ENCODE results near the gene MPG. TPM values are rescaled to one million over a fixed set of nuclear protein-coding genes. Genes with fewer than 3 reads are reported as not detected.

Gene MPG
- total RNA-seq, 4 donors from 2014 or later = 22.3 to 63.2 (median 51.2) TPM

- H3K4me3 ChIP-seq = no peak overlapping the region
- no peaks in the 10 kb centered on the region for H3K27me3 ChIP-seq
- H3K4me1 ChIP-seq = peaks cover 3 to 26% (median 9%) of the 10 kb centered on the region in 4 donors
- 87 to 91% methylated on average over 8 to 15 of the region's 15 CpGs for WGBS, 2 donors (ENCODE audit: low coverage in 1 of 2)
- no peak overlapping the region for H3K27ac ChIP-seq
- TF ChIP-seq EP300 (IDR thresholded peaks at IDR 0.05; ENCODE audit: low read depth) (no peak), POLR2AphosphoS5 (IDR thresholded peaks at IDR 0.05) (no peak), POLR2A (IDR thresholded peaks at IDR 0.05) (no peak)
- TF ChIP-seq, protein P1, sequence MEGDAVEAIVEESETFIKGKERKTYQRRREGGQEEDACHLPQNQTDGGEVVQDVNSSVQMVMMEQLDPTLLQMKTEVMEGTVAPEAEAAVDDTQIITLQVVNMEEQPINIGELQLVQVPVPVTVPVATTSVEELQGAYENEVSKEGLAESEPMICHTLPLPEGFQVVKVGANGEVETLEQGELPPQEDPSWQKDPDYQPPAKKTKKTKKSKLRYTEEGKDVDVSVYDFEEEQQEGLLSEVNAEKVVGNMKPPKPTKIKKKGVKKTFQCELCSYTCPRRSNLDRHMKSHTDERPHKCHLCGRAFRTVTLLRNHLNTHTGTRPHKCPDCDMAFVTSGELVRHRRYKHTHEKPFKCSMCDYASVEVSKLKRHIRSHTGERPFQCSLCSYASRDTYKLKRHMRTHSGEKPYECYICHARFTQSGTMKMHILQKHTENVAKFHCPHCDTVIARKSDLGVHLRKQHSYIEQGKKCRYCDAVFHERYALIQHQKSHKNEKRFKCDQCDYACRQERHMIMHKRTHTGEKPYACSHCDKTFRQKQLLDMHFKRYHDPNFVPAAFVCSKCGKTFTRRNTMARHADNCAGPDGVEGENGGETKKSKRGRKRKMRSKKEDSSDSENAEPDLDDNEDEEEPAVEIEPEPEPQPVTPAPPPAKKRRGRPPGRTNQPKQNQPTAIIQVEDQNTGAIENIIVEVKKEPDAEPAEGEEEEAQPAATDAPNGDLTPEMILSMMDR (IDR thresholded peaks at IDR 0.05) = no peak
- in situ Hi-C loops (cut with MboI; ENCODE audit: low pct_ligation_motif_present in 1 of 4, low pct_unique_long_range_greater_than_20kb in 1 of 4, low sequenced_read_pairs in 3 of 4) = no loop called here
- no peak for DNase-seq
- H3K36me3 ChIP-seq = peaks cover 0 to 14% (median 0%) of the 10 kb centered on the region in 4 donors
- H3K9me3 ChIP-seq = no peaks in the 10 kb centered on the region
- intact Hi-C loops (cut with DNase I; ENCODE audit: low total_unique reads) = no loop called here
These were observed 27.0 kb upstream of the MPG start for GRCh38 chr16:50769-51591.

DNA sequence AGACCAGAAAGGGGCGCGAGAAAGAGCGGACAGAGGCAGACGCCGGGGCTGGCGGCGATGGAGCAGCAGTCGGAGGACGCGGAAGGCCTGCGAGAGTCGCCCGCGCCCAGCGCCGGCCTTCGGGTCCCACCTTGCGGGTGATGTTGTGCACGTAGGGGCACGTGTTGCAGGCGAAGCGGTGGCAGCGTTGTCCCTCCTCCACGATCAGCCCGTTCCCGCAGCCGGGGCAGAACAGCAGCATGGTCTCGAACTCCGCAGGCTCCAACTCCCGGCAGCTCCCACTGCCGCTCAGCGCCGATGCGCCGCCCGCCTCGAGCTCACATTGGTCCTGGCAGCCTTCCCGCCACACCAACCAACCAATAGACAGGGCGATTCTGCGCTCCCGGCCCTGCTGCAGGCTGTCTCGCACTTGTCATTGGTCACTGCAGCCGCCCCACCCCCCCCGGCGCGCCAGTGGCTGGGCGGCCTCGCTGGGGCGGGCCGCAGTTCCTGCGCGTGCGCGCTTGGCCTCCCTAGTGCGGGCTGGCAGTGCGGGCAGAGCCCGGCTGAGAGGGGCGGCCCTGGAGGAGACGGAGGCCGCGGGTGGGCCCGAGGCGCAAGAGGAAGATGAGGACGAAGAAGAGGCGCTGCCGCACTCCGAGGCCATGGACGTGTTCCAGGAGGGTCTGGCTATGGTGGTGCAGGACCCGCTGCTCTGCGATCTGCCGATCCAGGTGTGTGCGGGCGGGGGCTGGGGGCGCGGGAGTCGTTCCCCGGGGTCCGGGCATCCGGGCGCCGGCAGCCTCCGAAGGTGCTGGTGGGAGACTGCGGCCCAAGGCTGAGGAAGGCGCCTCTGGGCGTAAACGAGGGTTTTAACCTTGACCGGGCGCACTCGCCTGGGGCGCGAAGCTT, 24.4 kb upstream of the MPG start, which contains the start of the genes POLR3K and SNRNP25:
TSS of gene POLR3K (minus strand) at position 263 of the 891 bp plus-strand sequence. CDS start at position 241, 22 bp downstream.
TSS of gene SNRNP25 (plus strand) at position 483 of the 891 bp plus-strand sequence. CDS start at position 672, 189 bp downstream.
- DNase-seq = peak; percentile 99
- 0% methylated on average over 76 of the region's 91 CpGs; no CpG with 5 or more reads in 1 of the 2 donors for WGBS, 2 donors (ENCODE audit: low coverage in 1 of 2)
- no peaks in the 10 kb centered on the region for H3K27me3 ChIP-seq
- peak within 1 kb of the TSS; percentile 67 to 94 (median 79) for H3K4me3 ChIP-seq
- H3K27ac ChIP-seq = peak within 1 kb of the TSS; percentile 80 to 94 (median 88)
- no peaks in the 10 kb centered on the region for H3K9me3 ChIP-seq
- in situ Hi-C loops (cut with MboI; ENCODE audit: low pct_ligation_motif_present in 1 of 4, low pct_unique_long_range_greater_than_20kb in 1 of 4, low sequenced_read_pairs in 3 of 4) (no loop called here), intact Hi-C loops (cut with DNase I; ENCODE audit: low total_unique reads) (no loop called here)
- H3K4me1 ChIP-seq = peaks cover 3 to 26% (median 9%) of the 10 kb centered on the region in 4 donors
- peaks cover 0 to 12% (median 3%) of the 10 kb centered on the region in 4 donors for H3K36me3 ChIP-seq
- TF ChIP-seq, protein P1 (IDR thresholded peaks at IDR 0.05) = no peak
- TF ChIP-seq POLR2A (IDR thresholded peaks at IDR 0.05) (peak; percentile 70), POLR2AphosphoS5 (IDR thresholded peaks at IDR 0.05) (peak; percentile 66 to 78 (median 69)), EP300 (IDR thresholded peaks at IDR 0.05; ENCODE audit: low read depth) (no peak)

DNA sequence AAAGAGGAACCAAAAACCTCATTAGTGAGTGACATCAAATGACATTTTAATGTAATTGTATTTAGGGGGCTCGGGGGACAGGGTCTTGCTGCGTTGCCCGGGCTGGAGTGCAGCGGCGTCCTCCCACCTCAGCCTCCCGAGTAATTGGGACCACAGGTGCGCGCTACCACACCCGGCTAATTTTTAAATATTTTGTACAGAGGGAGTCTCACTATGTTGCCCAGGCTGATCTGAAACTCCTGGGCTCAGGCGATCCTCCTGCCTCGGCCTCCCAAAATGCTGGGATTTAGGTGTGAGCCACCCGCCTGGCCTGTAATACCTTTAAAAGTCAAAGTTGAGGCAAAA, 23.8 kb upstream of the MPG start:
- H3K4me1 ChIP-seq = peaks cover 3 to 26% (median 9%) of the 10 kb centered on the region in 4 donors
- intact Hi-C loops (cut with DNase I; ENCODE audit: low total_unique reads) (no loop called here), in situ Hi-C loops (cut with MboI; ENCODE audit: low pct_ligation_motif_present in 1 of 4, low pct_unique_long_range_greater_than_20kb in 1 of 4, low sequenced_read_pairs in 3 of 4) (no loop called here)
- H3K9me3 ChIP-seq = no peaks in the 10 kb centered on the region
- H3K27ac ChIP-seq = peak overlapping the region; percentile 66 to 94 (median 88)
- peaks cover 0 to 12% (median 3%) of the 10 kb centered on the region in 4 donors for H3K36me3 ChIP-seq
- no peak for TF ChIP-seq EP300 (IDR thresholded peaks at IDR 0.05; ENCODE audit: low read depth)
- TF ChIP-seq, protein P1 (IDR thresholded peaks at IDR 0.05) = no peak
- TF ChIP-seq POLR2AphosphoS5 (IDR thresholded peaks at IDR 0.05) = no peak
- TF ChIP-seq POLR2A (IDR thresholded peaks at IDR 0.05) = no peak
- DNase-seq = no peak
- peak overlapping the region; percentile 67 to 94 (median 79) for H3K4me3 ChIP-seq
- no peaks in the 10 kb centered on the region for H3K27me3 ChIP-seq
- 31 to 60% methylated on average over 3 to 12 of the region's 12 CpGs for WGBS, 2 donors (ENCODE audit: low coverage in 1 of 2)
